GM23338 (cell line): ENCODE measurements around the gene ZC3H6. TPM values are rescaled to one million over a fixed set of nuclear protein-coding genes. Genes with fewer than 3 reads are reported as not detected.

ENCODE experiments used
- ATAC-seq: fragments of 200-7000 bp; cut with Tn5 transposase; 3 replicates; pipeline ENCODE4 v1.9.1; 2020
- DNase-seq: peaks from one replicate; pipeline ENCODE4 v3.0.0-alpha.2; 2015; ENCODE audit warnings: low spot score
- H2AFZ ChIP-seq: fragments of 200-600 bp; sonication (generic); 2 replicates; pipeline ENCODE4 v1.8.0; 2016; ENCODE audit warnings: antibody characterized with exemption, mild to moderate bottlenecking, moderate library complexity
- H3F3A ChIP-seq: fragments of 200-600 bp; sonication (generic); replicated peaks from 2 replicates; pipeline ENCODE4 v1.8.0; 2017; ENCODE audit warnings: antibody characterized with exemption, mixed run types, low read depth
- H3K27ac ChIP-seq: fragments of 200-600 bp; sonication (generic); 2 replicates; pipeline ENCODE4 v1.6.1; 2016; ENCODE audit warnings: low read depth
- H3K27me3 ChIP-seq: fragments of 200-600 bp; sonication (generic); 2 replicates; pipeline ENCODE4 v1.8.0; 2016; ENCODE audit warnings: mild to moderate bottlenecking, mixed run types, moderate library complexity; ENCODE audit not compliant: insufficient read depth
- H3K36me3 ChIP-seq: fragments of 200-600 bp; sonication (generic); 2 replicates; pipeline ENCODE4 v1.8.0; 2016; ENCODE audit warnings: mild to moderate bottlenecking; ENCODE audit not compliant: insufficient read depth
- H3K4me1 ChIP-seq: fragments of 200-600 bp; sonication (generic); 2 replicates; pipeline ENCODE4 v1.8.0; 2016; ENCODE audit warnings: mild to moderate bottlenecking, moderate library complexity; ENCODE audit not compliant: insufficient read depth
- H3K4me2 ChIP-seq: fragments of 200-600 bp; sonication (generic); 2 replicates; pipeline ENCODE4 v1.7.1; 2017; ENCODE audit warnings: mixed run types
- H3K4me3 ChIP-seq: fragments of 200-600 bp; sonication (generic); 2 replicates; pipeline ENCODE4 v1.6.1; 2016; ENCODE audit warnings: mixed run types
- H3K79me2 ChIP-seq: fragments of 200-600 bp; sonication (generic); replicated peaks from 2 replicates; pipeline ENCODE4 v1.8.0; 2017; ENCODE audit warnings: mild to moderate bottlenecking; ENCODE audit not compliant: insufficient read depth
- H3K9me2 ChIP-seq: fragments of 200-600 bp; sonication (generic); 2 replicates; pipeline ENCODE4 v1.8.0; 2017; ENCODE audit not compliant: insufficient read depth
- H4K20me1 ChIP-seq: fragments of 200-600 bp; sonication (generic); replicated peaks from 2 replicates; pipeline ENCODE4 v1.8.0; 2017; ENCODE audit warnings: mild to moderate bottlenecking; ENCODE audit not compliant: insufficient read depth
- H3K27ac Mint-ChIP-seq: 2 replicates; pipeline ENCODE4 v1.8.0; 2020; ENCODE audit warnings: inconsistent platforms, mild to moderate bottlenecking, moderate library complexity, mixed read lengths
- H3K27me3 Mint-ChIP-seq: 3 replicates; pipeline ENCODE4 v1.8.0; 2022; ENCODE audit warnings: low read depth, mild to moderate bottlenecking, moderate library complexity, mixed read lengths, inconsistent platforms; ENCODE audit not compliant: insufficient read depth, poor library complexity
- H3K36me3 Mint-ChIP-seq: 3 replicates; pipeline ENCODE4 v1.8.0; 2021; ENCODE audit warnings: low read depth, mild to moderate bottlenecking, inconsistent platforms, moderate library complexity, mixed read lengths
- H3K4me1 Mint-ChIP-seq: 3 replicates; pipeline ENCODE4 v1.8.0; 2020; ENCODE audit warnings: mild to moderate bottlenecking, inconsistent platforms, mixed read lengths
- H3K4me3 Mint-ChIP-seq: 3 replicates; pipeline ENCODE4 v1.8.0; 2021; ENCODE audit warnings: moderate library complexity, mild to moderate bottlenecking, inconsistent platforms, mixed read lengths
- H3K9me3 Mint-ChIP-seq: 3 replicates; pipeline ENCODE4 v1.8.0; 2020; ENCODE audit warnings: moderate library complexity, mild to moderate bottlenecking, inconsistent platforms, mixed read lengths
- CTCF ChIP-seq, 2 experiments: fragments of 200-600 bp in 1 of 2; sonication (generic) in 1 of 2; conservative IDR thresholded peaks; 2 replicates each; pipeline versions ENCODE4 v1.5.1 to v1.6.1; 2016 to 2017; ENCODE audit warnings: antibody characterized with exemption in 2 of 2, low read depth in 2 of 2, mild to moderate bottlenecking in 2 of 2, moderate library complexity in 1 of 2
- ETS1 ChIP-seq: IDR thresholded peaks from 2 replicates; pipeline ENCODE4 v1.6.1; 2016; ENCODE audit warnings: antibody characterized with exemption
- EZH2 ChIP-seq: fragments of 200-600 bp; sonication (generic); IDR thresholded peaks from one replicate; pipeline ENCODE4 v1.8.0; 2017; ENCODE audit warnings: antibody characterized with exemption, mild to moderate bottlenecking, low read depth; ENCODE audit not compliant: unreplicated experiment
- POLR2AphosphoS5 ChIP-seq: IDR thresholded peaks from 2 replicates; pipeline ENCODE4 v1.6.1; 2016; ENCODE audit warnings: antibody characterized with exemption, low read depth
- REST ChIP-seq: IDR thresholded peaks from one replicate; pipeline ENCODE4 v1.6.1; 2018; ENCODE audit warnings: antibody characterized with exemption; ENCODE audit not compliant: unreplicated experiment
- STAT1 ChIP-seq: IDR thresholded peaks from one replicate; pipeline ENCODE4 v1.6.1; 2016; ENCODE audit warnings: antibody characterized with exemption; ENCODE audit not compliant: unreplicated experiment
- ZNF114 ChIP-seq: fragments of 250-450 bp; sonication (Bioruptor Pico); IDR thresholded peaks from 2 replicates; pipeline ENCODE4 v1.5.0; 2020; ENCODE audit warnings: mild to moderate bottlenecking, moderate library complexity
- ZNF331 ChIP-seq: fragments of 250-450 bp; sonication (Bioruptor Pico); IDR thresholded peaks from 2 replicates; pipeline ENCODE4 v1.5.0; 2020; ENCODE audit warnings: low read depth, mild to moderate bottlenecking, moderate library complexity
- polyA plus RNA-seq: library from polyadenylated mRNA; unstranded; fragments of >200 nt; fragmentation: Nextera tagmentation; extraction: Ambion mirVana; gene quantifications from 2 replicates; pipeline ENCODE4 v1.2.1, GENCODE V29; 2016
- total RNA-seq: library from RNA; depleted of rRNA; stranded (reverse); fragments of >200 nt; shearing (Covaris generic); gene quantifications from 2 replicates; pipeline ENCODE4 v1.2.3, GENCODE V29; 2014
- TF ChIP-seq, protein P1 (sequence below): fragments of 250-450 bp; sonication (Bioruptor Pico); IDR thresholded peaks from 2 replicates; pipeline ENCODE4 v1.5.0; 2020; ENCODE audit warnings: mild to moderate bottlenecking, moderate library complexity

ZC3H6 gene
- total and polyA plus RNA-seq, 2 experiments from 2014 or later = 4.9 to 8.0 TPM

DNA sequence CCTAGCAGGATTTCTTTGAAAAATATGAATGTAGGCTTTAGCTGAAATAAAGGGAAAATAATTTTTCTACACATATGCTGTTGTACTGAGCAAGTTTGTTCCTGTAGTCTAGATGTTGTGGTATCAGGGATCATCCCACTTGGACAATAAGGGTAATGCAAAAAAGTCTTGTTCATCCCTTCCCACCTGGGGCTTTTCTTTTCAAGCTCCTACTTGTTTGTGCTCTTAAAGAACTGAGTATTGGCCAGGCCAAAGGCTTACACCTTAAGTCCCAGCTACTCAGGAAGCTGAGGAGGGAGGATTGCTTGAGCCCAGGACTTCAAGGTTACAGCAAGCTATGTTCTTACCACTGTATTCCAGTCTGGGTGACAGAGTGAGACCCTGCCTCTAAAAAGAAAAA is 35.5 kb downstream of the ZC3H6 start (continued):
- TF ChIP-seq REST (no peak), POLR2AphosphoS5 (no peak)

GRCh38 chr2:112311932-112312331 is 36.5 kb downstream of the ZC3H6 start:
- no peak overlapping the region for H3K27ac Mint-ChIP-seq
- no peaks in the 10 kb centered on the region for H3K4me1 ChIP-seq
- no peaks in the 10 kb centered on the region for H4K20me1 ChIP-seq
- DNase-seq (no peak), ATAC-seq (no peak)
- no peak overlapping the region for H3K4me2 ChIP-seq
- H3F3A ChIP-seq = no peaks in the 10 kb centered on the region
- H3K27ac ChIP-seq = no peak overlapping the region
- no peaks in the 10 kb centered on the region for H3K4me1 Mint-ChIP-seq
- no peak overlapping the region for H3K4me3 Mint-ChIP-seq
- no peaks in the 10 kb centered on the region for H3K27me3 Mint-ChIP-seq
- no peaks in the 10 kb centered on the region for H3K36me3 ChIP-seq
- H3K9me3 Mint-ChIP-seq = no peaks in the 10 kb centered on the region
- H2AFZ ChIP-seq = no peak overlapping the region
- H3K36me3 Mint-ChIP-seq = no peaks in the 10 kb centered on the region
- H3K9me2 ChIP-seq = no peaks in the 10 kb centered on the region
- H3K4me3 ChIP-seq = no peak overlapping the region
- no peaks in the 10 kb centered on the region for H3K79me2 ChIP-seq
- H3K27me3 ChIP-seq = no peaks in the 10 kb centered on the region
- TF ChIP-seq REST (no peak), EZH2 (no peak), CTCF (conservative IDR thresholded peaks at IDR 0.05; ENCODE audit: low read depth in 2 of 2) (no peak), ZNF331 (no peak), STAT1 (no peak), ZNF114 (no peak), ETS1 (no peak)
- TF ChIP-seq, protein P1, sequence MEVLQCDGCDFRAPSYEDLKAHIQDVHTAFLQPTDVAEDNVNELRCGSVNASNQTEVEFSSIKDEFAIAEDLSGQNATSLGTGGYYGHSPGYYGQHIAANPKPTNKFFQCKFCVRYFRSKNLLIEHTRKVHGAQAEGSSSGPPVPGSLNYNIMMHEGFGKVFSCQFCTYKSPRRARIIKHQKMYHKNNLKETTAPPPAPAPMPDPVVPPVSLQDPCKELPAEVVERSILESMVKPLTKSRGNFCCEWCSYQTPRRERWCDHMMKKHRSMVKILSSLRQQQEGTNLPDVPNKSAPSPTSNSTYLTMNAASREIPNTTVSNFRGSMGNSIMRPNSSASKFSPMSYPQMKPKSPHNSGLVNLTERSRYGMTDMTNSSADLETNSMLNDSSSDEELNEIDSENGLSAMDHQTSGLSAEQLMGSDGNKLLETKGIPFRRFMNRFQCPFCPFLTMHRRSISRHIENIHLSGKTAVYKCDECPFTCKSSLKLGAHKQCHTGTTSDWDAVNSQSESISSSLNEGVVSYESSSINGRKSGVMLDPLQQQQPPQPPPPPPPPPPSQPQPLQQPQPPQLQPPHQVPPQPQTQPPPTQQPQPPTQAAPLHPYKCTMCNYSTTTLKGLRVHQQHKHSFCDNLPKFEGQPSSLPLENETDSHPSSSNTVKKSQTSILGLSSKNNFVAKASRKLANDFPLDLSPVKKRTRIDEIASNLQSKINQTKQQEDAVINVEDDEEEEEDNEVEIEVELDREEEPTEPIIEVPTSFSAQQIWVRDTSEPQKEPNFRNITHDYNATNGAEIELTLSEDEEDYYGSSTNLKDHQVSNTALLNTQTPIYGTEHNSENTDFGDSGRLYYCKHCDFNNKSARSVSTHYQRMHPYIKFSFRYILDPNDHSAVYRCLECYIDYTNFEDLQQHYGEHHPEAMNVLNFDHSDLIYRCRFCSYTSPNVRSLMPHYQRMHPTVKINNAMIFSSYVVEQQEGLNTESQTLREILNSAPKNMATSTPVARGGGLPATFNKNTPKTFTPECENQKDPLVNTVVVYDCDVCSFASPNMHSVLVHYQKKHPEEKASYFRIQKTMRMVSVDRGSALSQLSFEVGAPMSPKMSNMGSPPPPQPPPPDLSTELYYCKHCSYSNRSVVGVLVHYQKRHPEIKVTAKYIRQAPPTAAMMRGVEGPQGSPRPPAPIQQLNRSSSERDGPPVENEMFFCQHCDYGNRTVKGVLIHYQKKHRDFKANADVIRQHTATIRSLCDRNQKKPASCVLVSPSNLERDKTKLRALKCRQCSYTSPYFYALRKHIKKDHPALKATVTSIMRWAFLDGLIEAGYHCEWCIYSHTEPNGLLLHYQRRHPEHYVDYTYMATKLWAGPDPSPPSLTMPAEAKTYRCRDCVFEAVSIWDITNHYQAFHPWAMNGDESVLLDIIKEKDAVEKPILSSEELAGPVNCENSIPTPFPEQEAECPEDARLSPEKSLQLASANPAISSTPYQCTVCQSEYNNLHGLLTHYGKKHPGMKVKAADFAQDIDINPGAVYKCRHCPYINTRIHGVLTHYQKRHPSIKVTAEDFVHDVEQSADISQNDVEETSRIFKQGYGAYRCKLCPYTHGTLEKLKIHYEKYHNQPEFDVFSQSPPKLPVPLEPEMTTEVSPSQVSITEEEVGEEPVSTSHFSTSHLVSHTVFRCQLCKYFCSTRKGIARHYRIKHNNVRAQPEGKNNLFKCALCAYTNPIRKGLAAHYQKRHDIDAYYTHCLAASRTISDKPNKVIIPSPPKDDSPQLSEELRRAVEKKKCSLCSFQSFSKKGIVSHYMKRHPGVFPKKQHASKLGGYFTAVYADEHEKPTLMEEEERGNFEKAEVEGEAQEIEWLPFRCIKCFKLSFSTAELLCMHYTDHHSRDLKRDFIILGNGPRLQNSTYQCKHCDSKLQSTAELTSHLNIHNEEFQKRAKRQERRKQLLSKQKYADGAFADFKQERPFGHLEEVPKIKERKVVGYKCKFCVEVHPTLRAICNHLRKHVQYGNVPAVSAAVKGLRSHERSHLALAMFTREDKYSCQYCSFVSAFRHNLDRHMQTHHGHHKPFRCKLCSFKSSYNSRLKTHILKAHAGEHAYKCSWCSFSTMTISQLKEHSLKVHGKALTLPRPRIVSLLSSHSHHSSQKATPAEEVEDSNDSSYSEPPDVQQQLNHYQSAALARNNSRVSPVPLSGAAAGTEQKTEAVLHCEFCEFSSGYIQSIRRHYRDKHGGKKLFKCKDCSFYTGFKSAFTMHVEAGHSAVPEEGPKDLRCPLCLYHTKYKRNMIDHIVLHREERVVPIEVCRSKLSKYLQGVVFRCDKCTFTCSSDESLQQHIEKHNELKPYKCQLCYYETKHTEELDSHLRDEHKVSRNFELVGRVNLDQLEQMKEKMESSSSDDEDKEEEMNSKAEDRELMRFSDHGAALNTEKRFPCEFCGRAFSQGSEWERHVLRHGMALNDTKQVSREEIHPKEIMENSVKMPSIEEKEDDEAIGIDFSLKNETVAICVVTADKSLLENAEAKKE = no peak
